Measurements from ENCODE around the gene EMX2.

The EMX2 gene

DNA sequence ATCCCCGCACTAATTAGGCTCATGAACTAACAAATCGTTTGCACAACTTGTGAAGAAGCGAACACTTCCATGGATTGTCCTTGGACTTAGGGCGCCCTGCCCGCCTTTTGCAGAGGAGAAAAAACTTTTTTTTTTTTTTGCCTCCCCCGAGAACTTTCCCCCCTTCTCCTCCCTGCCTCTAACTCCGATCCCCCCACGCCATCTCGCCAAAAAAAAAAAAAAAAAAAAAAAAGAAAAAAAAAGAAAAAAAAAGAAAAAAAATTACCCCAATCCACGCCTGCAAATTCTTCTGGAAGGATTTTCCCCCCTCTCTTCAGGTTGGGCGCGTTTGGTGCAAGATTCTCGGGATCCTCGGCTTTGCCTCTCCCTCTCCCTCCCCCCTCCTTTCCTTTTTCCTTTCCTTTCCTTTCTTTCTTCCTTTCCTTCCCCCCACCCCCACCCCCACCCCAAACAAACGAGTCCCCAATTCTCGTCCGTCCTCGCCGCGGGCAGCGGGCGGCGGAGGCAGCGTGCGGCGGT, at the start of gene EMX2:
Gene EMX2 (plus strand): TSS at position 41 of the 519 bp plus-strand sequence. CDS start 522 bp downstream, outside the sequence.
- DNase-seq (ENCODE audit: low read depth, low spot score): no peak
- POLR2A ChIA-PET: interaction anchor here (0.7 to 1.7 kb wide), 3 partner anchors 10 to 100 kb away, joined by 3 to 5 read pairs (median 4); no protein-coding TSS in a partner anchor
- CTCF ChIA-PET: interaction anchor here (1.2 to 3.3 kb wide), 4 partner anchors 46 to 699 kb away, joined by 4 to 13 read pairs (median 6); no protein-coding TSS in a partner anchor
- peak within 1 kb of the TSS; percentile 94 for H3K4me3 ChIP-seq (ENCODE audit: low read depth, low read length)
- TF ChIP-seq, protein P1, sequence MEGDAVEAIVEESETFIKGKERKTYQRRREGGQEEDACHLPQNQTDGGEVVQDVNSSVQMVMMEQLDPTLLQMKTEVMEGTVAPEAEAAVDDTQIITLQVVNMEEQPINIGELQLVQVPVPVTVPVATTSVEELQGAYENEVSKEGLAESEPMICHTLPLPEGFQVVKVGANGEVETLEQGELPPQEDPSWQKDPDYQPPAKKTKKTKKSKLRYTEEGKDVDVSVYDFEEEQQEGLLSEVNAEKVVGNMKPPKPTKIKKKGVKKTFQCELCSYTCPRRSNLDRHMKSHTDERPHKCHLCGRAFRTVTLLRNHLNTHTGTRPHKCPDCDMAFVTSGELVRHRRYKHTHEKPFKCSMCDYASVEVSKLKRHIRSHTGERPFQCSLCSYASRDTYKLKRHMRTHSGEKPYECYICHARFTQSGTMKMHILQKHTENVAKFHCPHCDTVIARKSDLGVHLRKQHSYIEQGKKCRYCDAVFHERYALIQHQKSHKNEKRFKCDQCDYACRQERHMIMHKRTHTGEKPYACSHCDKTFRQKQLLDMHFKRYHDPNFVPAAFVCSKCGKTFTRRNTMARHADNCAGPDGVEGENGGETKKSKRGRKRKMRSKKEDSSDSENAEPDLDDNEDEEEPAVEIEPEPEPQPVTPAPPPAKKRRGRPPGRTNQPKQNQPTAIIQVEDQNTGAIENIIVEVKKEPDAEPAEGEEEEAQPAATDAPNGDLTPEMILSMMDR (IDR thresholded peaks at IDR 0.05; ENCODE audit: insufficient read depth, low read length, missing control alignments): no peak

DNA sequence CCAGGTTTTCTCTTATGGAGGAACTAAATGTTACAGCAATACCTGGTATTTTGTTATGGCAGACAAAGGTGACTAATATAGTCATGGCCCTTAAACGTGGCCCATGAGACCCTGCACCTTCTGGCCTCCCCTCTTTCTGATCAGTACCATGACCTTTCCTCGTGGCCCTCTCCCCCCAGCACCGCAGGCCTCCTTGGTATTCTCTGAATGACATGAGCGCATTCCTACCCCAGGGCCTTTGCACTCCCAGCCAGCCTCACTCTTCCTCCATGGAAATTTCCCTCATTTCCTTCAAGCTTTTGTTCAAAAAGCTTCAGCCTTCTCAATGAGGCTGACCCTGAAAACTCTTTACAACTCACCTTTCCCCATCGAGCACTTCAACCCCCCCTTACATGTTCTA, 46.5 kb upstream of the EMX2 start:
- TF ChIP-seq, protein P1 (IDR thresholded peaks at IDR 0.05; ENCODE audit: insufficient read depth, low read length, missing control alignments): no peak
- ChIA-PET CTCF (interaction anchor here (0.8 to 5.4 kb wide), 41 partner anchors 8 to 1048 kb away, joined by 3 to 106 read pairs (median 6); partner anchors contain the start of gene EMX2), POLR2A (interaction anchor here (1.2 kb wide), 1 partner anchor 39 kb away, joined by 4 read pairs; no protein-coding TSS in a partner anchor)
- no peak overlapping the region for H3K4me3 ChIP-seq (ENCODE audit: low read depth, low read length)
- no peak for DNase-seq (ENCODE audit: low read depth, low spot score)

DNA sequence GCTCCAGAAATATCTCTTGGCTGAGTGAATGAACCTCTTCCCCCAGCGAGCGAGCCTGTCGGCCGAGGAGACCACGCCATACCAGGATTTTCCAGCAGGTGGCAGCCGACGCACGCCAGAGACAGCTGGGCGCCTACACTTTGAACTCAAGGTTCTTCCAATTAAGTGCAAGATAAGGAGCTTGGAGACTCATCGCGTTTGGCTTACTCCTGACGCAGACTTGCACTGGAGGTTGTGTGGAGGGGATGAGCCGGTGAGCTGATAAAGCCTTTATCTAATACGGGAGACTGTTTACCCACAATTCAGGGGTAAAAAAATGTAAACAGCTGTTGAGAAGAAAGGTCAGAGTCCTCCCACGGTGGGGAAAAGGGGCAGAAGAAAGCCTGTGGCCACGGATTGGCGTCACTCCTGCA, 45.9 kb upstream of the EMX2 start:
- H3K4me3 ChIP-seq (ENCODE audit: low read depth, low read length): no peak overlapping the region
- ChIA-PET POLR2A (interaction anchor here (0.5 to 1.2 kb wide), 3 partner anchors 17 to 545 kb away, joined by 3 to 4 read pairs (median 3); no protein-coding TSS in a partner anchor), CTCF (interaction anchor here (0.7 to 5.4 kb wide), 46 partner anchors 9 to 1047 kb away, joined by 3 to 106 read pairs (median 5); partner anchors contain the start of gene EMX2)
- TF ChIP-seq, protein P1 (IDR thresholded peaks at IDR 0.05; ENCODE audit: insufficient read depth, low read length, missing control alignments): peak; percentile 88
- DNase-seq (ENCODE audit: low read depth, low spot score): peak; percentile 40

DNA sequence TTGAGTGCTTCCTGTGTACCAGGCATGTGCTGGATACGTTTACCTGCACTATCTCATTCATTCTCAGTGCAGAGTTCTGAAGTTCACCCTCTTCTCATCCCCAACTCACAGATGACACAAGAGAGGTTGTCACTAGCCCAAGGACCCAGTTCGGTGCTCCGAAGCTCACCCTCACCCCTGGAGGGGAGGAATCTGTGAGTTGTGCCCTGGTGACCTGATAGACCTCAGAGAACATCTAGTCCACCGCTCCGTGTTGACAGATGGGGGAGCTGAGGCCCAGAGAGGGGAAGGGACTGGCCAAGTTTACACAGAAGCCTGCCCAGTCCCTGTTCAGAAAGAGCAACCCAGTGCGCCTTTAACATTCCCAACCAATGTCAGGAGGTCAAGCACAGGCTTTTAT, 44.8 kb upstream of the EMX2 start:
- no peak for DNase-seq (ENCODE audit: low read depth, low spot score)
- ChIA-PET POLR2A (no interaction called here), CTCF (interaction anchor here (0.9 to 5.4 kb wide), 18 partner anchors 7 to 978 kb away, joined by 3 to 106 read pairs (median 13); partner anchors contain the start of gene EMX2)
- TF ChIP-seq, protein P1 (IDR thresholded peaks at IDR 0.05; ENCODE audit: insufficient read depth, low read length, missing control alignments): no peak
- no peak overlapping the region for H3K4me3 ChIP-seq (ENCODE audit: low read depth, low read length)

DNA sequence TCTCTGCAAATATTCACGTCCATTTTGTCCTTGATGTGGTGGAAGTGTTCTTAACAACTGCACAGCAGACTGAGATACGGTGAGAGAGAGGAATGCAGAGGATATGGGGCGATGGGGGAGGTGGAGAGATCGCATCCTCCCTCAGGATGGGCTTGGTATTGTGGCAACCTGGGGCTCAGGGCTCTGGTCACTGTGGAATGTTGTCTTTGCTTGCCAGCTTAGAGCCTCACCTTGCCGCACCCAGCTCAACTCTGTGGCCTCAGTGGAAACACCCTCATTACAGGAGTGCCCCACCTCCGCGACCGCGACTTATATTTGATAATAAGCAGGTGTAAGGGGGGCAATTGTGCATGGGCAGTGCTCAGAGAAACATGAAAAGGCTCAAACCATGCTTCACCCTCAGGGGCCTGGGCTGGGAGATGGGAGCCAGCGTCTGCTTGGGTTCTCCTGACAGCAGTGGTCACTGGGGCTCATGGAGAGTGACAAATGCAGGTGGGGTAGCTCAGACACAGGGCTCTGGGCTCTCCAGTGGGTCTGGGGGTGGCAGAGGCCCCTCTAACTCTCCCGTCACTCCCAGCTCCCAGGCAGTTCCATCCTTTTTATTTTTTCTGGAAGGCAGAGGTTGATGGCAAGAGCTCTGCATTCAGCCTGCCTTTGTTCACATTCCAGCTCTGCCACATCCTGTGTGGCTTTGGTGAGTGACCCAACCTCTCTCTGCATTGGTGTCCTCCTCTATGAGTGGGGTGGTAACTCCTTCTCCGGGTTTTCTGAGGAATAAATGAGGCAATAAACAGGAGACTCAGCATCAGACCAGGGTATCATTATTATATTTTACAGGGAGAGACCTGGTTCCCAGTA, 43.1 kb upstream of the EMX2 start:
- TF ChIP-seq, protein P1 (IDR thresholded peaks at IDR 0.05; ENCODE audit: insufficient read depth, low read length, missing control alignments): no peak
- ChIA-PET CTCF (interaction anchor here (1.1 to 5.4 kb wide), 5 partner anchors 21 to 741 kb away, joined by 3 to 106 read pairs (median 29); no protein-coding TSS in a partner anchor), POLR2A (no interaction called here)
- H3K4me3 ChIP-seq (ENCODE audit: low read depth, low read length): no peak overlapping the region
- no peak for DNase-seq (ENCODE audit: low read depth, low spot score)

DNA sequence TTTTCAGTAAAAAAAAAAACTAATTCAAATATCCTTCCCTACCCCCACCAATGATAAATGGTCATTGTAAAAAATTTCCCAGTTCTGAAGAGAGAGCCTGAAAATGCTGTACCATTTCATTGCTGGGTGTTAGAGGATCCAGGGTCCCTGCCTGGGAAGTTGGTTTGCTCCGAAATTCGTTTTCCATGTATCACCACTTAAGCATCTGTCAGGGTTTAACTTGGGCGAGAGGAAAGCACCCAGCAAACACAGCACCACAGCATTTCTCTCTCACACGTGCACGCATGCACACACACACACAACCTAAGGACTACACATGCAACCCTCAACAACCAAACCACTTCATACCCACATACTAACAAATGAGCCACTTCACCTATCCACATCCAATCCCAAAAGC, 42.1 kb upstream of the EMX2 start:
- TF ChIP-seq, protein P1 (IDR thresholded peaks at IDR 0.05; ENCODE audit: insufficient read depth, low read length, missing control alignments): no peak
- DNase-seq (ENCODE audit: low read depth, low spot score): no peak
- CTCF ChIA-PET: interaction anchor here (0.8 kb wide), 1 partner anchor 740 kb away, joined by 3 read pairs; no protein-coding TSS in a partner anchor
- no peak overlapping the region for H3K4me3 ChIP-seq (ENCODE audit: low read depth, low read length)
- POLR2A ChIA-PET: no interaction called here

Measured in AG04449 (cell line).